ENCODE data around the gene PER3.
A peak's percentile ranks its signal among the peaks of the same experiment; 100 is the strongest.

Gene PER3

DNA sequence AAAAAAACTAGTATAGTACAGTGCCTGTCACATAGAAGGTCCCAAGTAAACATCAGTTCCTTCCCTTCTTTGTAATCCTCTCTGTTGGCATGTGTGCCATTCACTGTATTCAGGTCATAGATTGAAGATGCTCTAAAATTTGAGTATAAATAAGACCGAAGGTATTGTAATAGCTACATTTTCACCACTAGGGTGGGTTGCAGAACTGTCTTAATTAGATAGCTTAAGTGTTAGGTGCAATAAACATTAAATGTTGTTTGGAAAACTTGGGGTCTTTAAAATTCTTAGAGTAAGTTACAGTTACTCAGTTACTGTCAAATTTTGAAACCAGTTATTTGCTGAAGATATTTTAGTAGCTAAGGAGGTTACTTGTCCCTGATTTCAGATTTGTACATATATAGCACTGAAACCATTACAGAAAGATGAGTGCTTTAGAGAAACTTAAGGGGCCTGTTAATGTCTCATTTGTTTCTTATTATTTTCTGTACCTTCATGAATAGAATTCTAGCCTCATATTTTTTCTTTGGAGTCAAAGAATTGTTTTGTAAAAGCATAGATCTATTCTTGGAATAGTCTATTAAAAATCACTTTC lies 24.3 kb downstream of the PER3 start:
- Histone ChIP-seq H3K36me3 (replicated peaks; ENCODE audit: insufficient read depth, low read length) (no peaks in the 10 kb centered on the region), H3F3A (ENCODE audit: insufficient read depth, low read length) (no peaks in the 10 kb centered on the region), H3K4me3 (ENCODE audit: low read length) (no peak overlapping the region), H3K9me3 (replicated peaks; ENCODE audit: insufficient read depth, low read length) (no peaks in the 10 kb centered on the region), H4K20me1 (ENCODE audit: insufficient read depth, low read length) (no peaks in the 10 kb centered on the region), H3K27ac (ENCODE audit: low read length) (no peak overlapping the region), H2AFZ (ENCODE audit: low read length) (no peak overlapping the region), H3K4me1 (ENCODE audit: low read length) (no peaks in the 10 kb centered on the region), H3K4me2 (ENCODE audit: low read depth, low read length) (no peak overlapping the region), H3K9me2 (replicated peaks; ENCODE audit: insufficient read depth, low read length) (no peaks in the 10 kb centered on the region), H3K27me3 (replicated peaks; ENCODE audit: insufficient read depth, low read length) (0 out of 2 replicates have a peak, but pooled peaks cover 3% of the 10 kb centered on the region), H3K9ac (ENCODE audit: low read length) (no peak overlapping the region), H3K79me2 (ENCODE audit: low read length) (no peaks in the 10 kb centered on the region)
- DNase-seq = peak; percentile 59
- TF ChIP-seq EZH2 (optimal IDR thresholded peaks at IDR 0.05; ENCODE audit: low read depth, low read length) = no peak
- TF ChIP-seq, protein P1, sequence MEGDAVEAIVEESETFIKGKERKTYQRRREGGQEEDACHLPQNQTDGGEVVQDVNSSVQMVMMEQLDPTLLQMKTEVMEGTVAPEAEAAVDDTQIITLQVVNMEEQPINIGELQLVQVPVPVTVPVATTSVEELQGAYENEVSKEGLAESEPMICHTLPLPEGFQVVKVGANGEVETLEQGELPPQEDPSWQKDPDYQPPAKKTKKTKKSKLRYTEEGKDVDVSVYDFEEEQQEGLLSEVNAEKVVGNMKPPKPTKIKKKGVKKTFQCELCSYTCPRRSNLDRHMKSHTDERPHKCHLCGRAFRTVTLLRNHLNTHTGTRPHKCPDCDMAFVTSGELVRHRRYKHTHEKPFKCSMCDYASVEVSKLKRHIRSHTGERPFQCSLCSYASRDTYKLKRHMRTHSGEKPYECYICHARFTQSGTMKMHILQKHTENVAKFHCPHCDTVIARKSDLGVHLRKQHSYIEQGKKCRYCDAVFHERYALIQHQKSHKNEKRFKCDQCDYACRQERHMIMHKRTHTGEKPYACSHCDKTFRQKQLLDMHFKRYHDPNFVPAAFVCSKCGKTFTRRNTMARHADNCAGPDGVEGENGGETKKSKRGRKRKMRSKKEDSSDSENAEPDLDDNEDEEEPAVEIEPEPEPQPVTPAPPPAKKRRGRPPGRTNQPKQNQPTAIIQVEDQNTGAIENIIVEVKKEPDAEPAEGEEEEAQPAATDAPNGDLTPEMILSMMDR (IDR thresholded peaks at IDR 0.05; ENCODE audit: low read length) = peak; percentile 64
- TF ChIP-seq EZH2phosphoT487 (IDR thresholded peaks at IDR 0.05; ENCODE audit: low read length) = no peak

DNA sequence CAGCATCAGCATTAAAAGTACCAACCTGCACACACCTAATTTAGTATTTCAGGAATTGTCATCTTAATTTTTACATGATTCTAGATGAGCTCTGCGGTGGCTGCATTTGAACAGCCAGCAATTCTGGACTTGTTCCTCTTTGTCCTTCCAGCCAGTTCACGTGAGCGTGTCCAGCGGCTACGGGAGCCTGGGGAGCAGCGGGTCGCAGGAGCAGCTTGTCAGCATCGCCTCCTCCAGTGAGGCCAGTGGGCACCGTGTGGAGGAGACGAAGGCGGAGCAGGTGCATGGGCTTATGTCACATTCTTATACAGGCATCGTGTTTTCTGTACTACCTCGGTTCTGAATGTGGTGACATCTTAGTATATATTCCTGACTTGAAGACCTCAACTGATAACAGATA lies 25.7 kb downstream of the PER3 start:
- Histone ChIP-seq H3F3A (ENCODE audit: insufficient read depth, low read length) (no peaks in the 10 kb centered on the region), H3K27me3 (replicated peaks; ENCODE audit: insufficient read depth, low read length) (0 out of 2 replicates have a peak, but pooled peaks cover 3% of the 10 kb centered on the region), H3K27ac (ENCODE audit: low read length) (no peak overlapping the region), H3K4me1 (ENCODE audit: low read length) (no peaks in the 10 kb centered on the region), H3K79me2 (ENCODE audit: low read length) (no peaks in the 10 kb centered on the region), H3K36me3 (replicated peaks; ENCODE audit: insufficient read depth, low read length) (no peaks in the 10 kb centered on the region), H2AFZ (ENCODE audit: low read length) (no peak overlapping the region), H3K4me3 (ENCODE audit: low read length) (no peak overlapping the region), H4K20me1 (ENCODE audit: insufficient read depth, low read length) (no peaks in the 10 kb centered on the region), H3K9me2 (replicated peaks; ENCODE audit: insufficient read depth, low read length) (no peaks in the 10 kb centered on the region), H3K9me3 (replicated peaks; ENCODE audit: insufficient read depth, low read length) (no peaks in the 10 kb centered on the region), H3K9ac (ENCODE audit: low read length) (no peak overlapping the region), H3K4me2 (ENCODE audit: low read depth, low read length) (no peak overlapping the region)
- TF ChIP-seq, protein P1 (IDR thresholded peaks at IDR 0.05; ENCODE audit: low read length) = no peak
- TF ChIP-seq EZH2 (optimal IDR thresholded peaks at IDR 0.05; ENCODE audit: low read depth, low read length) = no peak
- no peak for TF ChIP-seq EZH2phosphoT487 (IDR thresholded peaks at IDR 0.05; ENCODE audit: low read length)
- DNase-seq = no peak

- TF ChIP-seq EZH2 (optimal IDR thresholded peaks at IDR 0.05; ENCODE audit: low read depth, low read length) = no peak
- TF ChIP-seq, protein P1 (IDR thresholded peaks at IDR 0.05; ENCODE audit: low read length) = no peak
- TF ChIP-seq EZH2phosphoT487 (IDR thresholded peaks at IDR 0.05; ENCODE audit: low read length) = no peak
- Histone ChIP-seq H3K9me2 (replicated peaks; ENCODE audit: insufficient read depth, low read length) (no peaks in the 10 kb centered on the region), H3K4me2 (ENCODE audit: low read depth, low read length) (no peak overlapping the region), H3K4me1 (ENCODE audit: low read length) (no peaks in the 10 kb centered on the region), H3K9me3 (replicated peaks; ENCODE audit: insufficient read depth, low read length) (no peaks in the 10 kb centered on the region), H4K20me1 (ENCODE audit: insufficient read depth, low read length) (no peaks in the 10 kb centered on the region), H3K27ac (ENCODE audit: low read length) (no peak overlapping the region), H3K4me3 (ENCODE audit: low read length) (no peak overlapping the region), H3K79me2 (ENCODE audit: low read length) (no peaks in the 10 kb centered on the region), H3K36me3 (replicated peaks; ENCODE audit: insufficient read depth, low read length) (no peaks in the 10 kb centered on the region), H3K9ac (ENCODE audit: low read length) (no peak overlapping the region), H2AFZ (ENCODE audit: low read length) (no peak overlapping the region), H3K27me3 (replicated peaks; ENCODE audit: insufficient read depth, low read length) (0 out of 2 replicates have a peak, but pooled peaks cover 3% of the 10 kb centered on the region), H3F3A (ENCODE audit: insufficient read depth, low read length) (no peaks in the 10 kb centered on the region)
- DNase-seq = no peak
Observed at GRCh38 chr1:7810395-7810794, 26.3 kb downstream of the PER3 start.

Measured in MM.1S (cell line).